HCT116 (cell line): ENCODE measurements around the gene TAS2R60. TPM values are rescaled to one million over a fixed set of nuclear protein-coding genes. Genes with fewer than 3 reads are reported as not detected.

Experiments used
- ATAC-seq: fragments of 200-7000 bp; cut with Tn5 transposase; 2 replicates; pipeline ENCODE4 v1.9.1; 2020; ENCODE audit warnings: mild to moderate bottlenecking, moderate library complexity
- BruUV-seq: library from RNA; stranded (reverse); fragments of 400-500 nt; replicated peaks from 2 replicates; lab custom pipeline; 2021; lab: Mats Ljungman, UMichigan
- CTCF ChIA-PET: fragments of 300-600 bp; sonication (Branson Sonifier 250); formaldehyde crosslinking; loops from one replicate; lab custom pipeline; 2021; ENCODE audit warnings: antibody characterized with exemption; lab: Charles Lee
- POLR2A ChIA-PET: fragments of 300-600, 350-600 bp; sonication (Branson Sonifier 250); formaldehyde crosslinking; loops from one replicate; lab custom pipeline; 2021; ENCODE audit warnings: antibody characterized with exemption; lab: Charles Lee
- RAD21 ChIA-PET, 2 experiments: fragments of 300-600 bp; sonication (Branson Sonifier 250); formaldehyde crosslinking; loops; one replicate each; lab custom pipeline; 2023; ENCODE audit warnings: low total read pairs in 2 of 2; ENCODE audit not compliant: uncharacterized antibody in 2 of 2, unreplicated experiment in 2 of 2, low non-redundant PET in 1 of 2; lab: Charles Lee
- DNase-seq: peaks from one replicate; pipeline ENCODE4 v3.0.0-alpha.2; 2010; ENCODE audit warnings: low read depth, low spot score
- H2AFZ ChIP-seq: fragments of 200-600 bp; shearing (Covaris generic), sonication (generic); 2 replicates; pipeline ENCODE4 v1.6.1; 2017; ENCODE audit warnings: low read depth, mixed run types, mixed read lengths, antibody characterized with exemption, low read length; ENCODE audit not compliant: poor library complexity, severe bottlenecking
- H3K27ac ChIP-seq: 2 replicates; pipeline ENCODE4 v1.5.1; 2012; ENCODE audit warnings: low read depth, low read length
- H3K27me3 ChIP-seq: fragments of 200-600 bp; sonication (generic); 2 replicates; pipeline ENCODE4 v1.6.1; 2016; ENCODE audit warnings: mixed run types, low read length, mixed read lengths; ENCODE audit not compliant: insufficient read depth
- H3K36me3 ChIP-seq, 2 experiments: fragments of 200-500 bp in 1 of 2; fragments of 200-600 bp in 1 of 2; sonication (Bioruptor generic) in 1 of 2; sonication (generic) in 1 of 2; 2 replicates each; pipeline versions ENCODE4 v1.5.1 to v1.6.1; 2014 to 2016; ENCODE audit warnings: low read length in 2 of 2, inconsistent platforms in 1 of 2, mixed read lengths in 1 of 2, mixed run types in 1 of 2; ENCODE audit not compliant: insufficient read depth in 2 of 2, control insufficient read depth in 1 of 2
- H3K4me1 ChIP-seq, 2 experiments: fragments of 200-600 bp in 1 of 2; sonication (generic) in 1 of 2; 2 replicates each; pipeline versions ENCODE4 v1.5.1 to v1.6.1; 2012 to 2017; ENCODE audit warnings: low read length in 2 of 2, inconsistent platforms in 1 of 2, mild to moderate bottlenecking in 1 of 2, mixed read lengths in 1 of 2, mixed run types in 1 of 2, moderate library complexity in 1 of 2; ENCODE audit not compliant: insufficient read depth in 2 of 2, control insufficient read depth in 1 of 2
- H3K4me2 ChIP-seq: fragments of 200-600 bp; sonication (generic); 2 replicates; pipeline ENCODE4 v1.6.1; 2017; ENCODE audit warnings: mixed run types, low read length, mixed read lengths
- H3K4me3 ChIP-seq, 2 experiments: fragments of 200-600 bp in 1 of 2; sonication (generic) in 1 of 2; replicated peaks in 1 of 2; 2 replicates each; pipeline ENCODE4 v1.5.1; 2011 to 2016; ENCODE audit warnings: low read length in 2 of 2, control low read depth in 1 of 2, low read depth in 1 of 2, mild to moderate bottlenecking in 1 of 2, mixed read lengths in 1 of 2, mixed run types in 1 of 2
- H3K79me2 ChIP-seq: fragments of 200-600 bp; sonication (generic); 2 replicates; pipeline ENCODE4 v1.6.1; 2017; ENCODE audit warnings: mild to moderate bottlenecking, mixed run types, low read length, moderate library complexity, mixed read lengths; ENCODE audit not compliant: insufficient read depth
- H3K9ac ChIP-seq: fragments of 200-600 bp; sonication (generic); 2 replicates; pipeline ENCODE4 v1.6.1; 2016; ENCODE audit warnings: low read length, mixed read lengths
- H3K9me2 ChIP-seq: fragments of 200-600 bp; sonication (generic), shearing (Covaris generic); 2 replicates; pipeline ENCODE4 v1.6.1; 2017; ENCODE audit warnings: mixed run types, mild to moderate bottlenecking, moderate library complexity; ENCODE audit not compliant: insufficient read depth
- H3K9me3 ChIP-seq, 2 experiments: fragments of 200-500 bp in 1 of 2; fragments of 200-600 bp in 1 of 2; sonication (Bioruptor generic) in 1 of 2; sonication (generic) in 1 of 2; 2 replicates each; pipeline ENCODE4 v1.6.1; 2014 to 2017; ENCODE audit warnings: low read length in 2 of 2, mixed read lengths in 2 of 2, inconsistent platforms in 1 of 2, low read depth in 1 of 2, mild to moderate bottlenecking in 1 of 2, mixed run types in 1 of 2, moderate library complexity in 1 of 2; ENCODE audit not compliant: control insufficient read depth in 1 of 2, insufficient read depth in 1 of 2
- H4K20me1 ChIP-seq: fragments of 200-600 bp; sonication (generic), shearing (Covaris generic); 2 replicates; pipeline ENCODE4 v1.6.1; 2017; ENCODE audit warnings: mixed run types, mild to moderate bottlenecking, moderate library complexity; ENCODE audit not compliant: insufficient read depth
- CBX3 ChIP-seq: IDR thresholded peaks from 2 replicates; pipeline ENCODE4 v1.6.1; 2012; ENCODE audit warnings: low read depth
- CTCF ChIP-seq, 3 experiments: fragments of 200-600 bp in 1 of 3; sonication (generic) in 1 of 3; IDR thresholded peaks in 2 of 3; conservative IDR thresholded peaks in 1 of 3; 2 replicates each; pipeline ENCODE4 v1.5.1; 2012 to 2017; ENCODE audit warnings: low read depth in 2 of 3, low read length in 2 of 3, antibody characterized with exemption in 1 of 3, borderline replicate concordance in 1 of 3, control low read depth in 1 of 3, mild to moderate bottlenecking in 1 of 3, mixed read lengths in 1 of 3, mixed run types in 1 of 3, moderate library complexity in 1 of 3; ENCODE audit not compliant: insufficient read depth in 1 of 3
- ELF1 ChIP-seq: IDR thresholded peaks from 2 replicates; pipeline ENCODE4 v1.6.1; 2012; ENCODE audit warnings: low read depth, borderline replicate concordance
- EZH2 ChIP-seq: fragments of 200-600 bp; sonication (generic); IDR thresholded peaks from 2 replicates; pipeline ENCODE4 v1.6.1; 2017; ENCODE audit warnings: antibody characterized with exemption, mixed run types
- FOSL1 ChIP-seq: IDR thresholded peaks from 2 replicates; pipeline ENCODE4 v1.6.1; 2012; ENCODE audit warnings: low read depth
- JUND ChIP-seq: IDR thresholded peaks from 2 replicates; pipeline ENCODE4 v1.6.1; 2012
- POLR2A ChIP-seq: IDR thresholded peaks from 2 replicates; pipeline ENCODE4 v1.7.0; 2011; ENCODE audit warnings: borderline replicate concordance; ENCODE audit not compliant: insufficient read depth, insufficient read length; ENCODE audit errors: extremely low read depth
- POLR2AphosphoS5 ChIP-seq: IDR thresholded peaks from 2 replicates; pipeline ENCODE4 v1.6.1; 2011; ENCODE audit warnings: mild to moderate bottlenecking, low read depth, low read length, moderate library complexity
- RAD21 ChIP-seq: IDR thresholded peaks from 2 replicates; pipeline ENCODE4 v1.6.1; 2012; ENCODE audit warnings: low read depth, mild to moderate bottlenecking
- REST ChIP-seq: IDR thresholded peaks from 2 replicates; pipeline ENCODE4 v1.6.1; 2012; ENCODE audit warnings: low read depth
- SIN3A ChIP-seq: IDR thresholded peaks from 2 replicates; pipeline ENCODE4 v1.6.1; 2012; ENCODE audit warnings: low read depth
- SP1 ChIP-seq: IDR thresholded peaks from 2 replicates; pipeline ENCODE4 v1.6.1; 2012; ENCODE audit warnings: low read depth
- SRF ChIP-seq: IDR thresholded peaks from 2 replicates; pipeline ENCODE4 v1.6.1; 2012; ENCODE audit warnings: low read depth
- TCF7L2 ChIP-seq: IDR thresholded peaks from 2 replicates; pipeline ENCODE4 v1.7.0; 2011; ENCODE audit warnings: borderline replicate concordance, inconsistent platforms; ENCODE audit not compliant: insufficient read depth, insufficient read length; ENCODE audit errors: extremely low read depth
- YY1 ChIP-seq: IDR thresholded peaks from 2 replicates; pipeline ENCODE4 v1.6.1; 2011; ENCODE audit warnings: low read length, low read depth, moderate library complexity, mild to moderate bottlenecking; ENCODE audit not compliant: insufficient replicate concordance; ENCODE audit errors: extremely low read depth
- ZBTB33 ChIP-seq: IDR thresholded peaks from 2 replicates; pipeline ENCODE4 v1.6.1; 2011; ENCODE audit warnings: mild to moderate bottlenecking, low read length, moderate library complexity; ENCODE audit not compliant: insufficient replicate concordance; ENCODE audit errors: extremely low read depth
- ZNF274 ChIP-seq: fragments of 200-500 bp; sonication (Bioruptor generic); IDR thresholded peaks from 2 replicates; pipeline ENCODE4 v1.6.1; 2014; ENCODE audit warnings: mild to moderate bottlenecking, low read depth, low read length, inconsistent platforms
- intact Hi-C: fragments of 100-400 bp; cut with micrococcal nuclease; formaldehyde crosslinking; loops from 2 replicates; pipeline ENCODE4 v1.10.0; 2022
- total RNA-seq: library from RNA; stranded (reverse); gene quantifications from one replicate; pipeline ENCODE4 v1.2.1, GENCODE V29; 2021; ENCODE audit not compliant: unreplicated experiment
- TF ChIP-seq, protein P1 (sequence below): IDR thresholded peaks from 2 replicates; pipeline ENCODE4 v1.6.1; 2012
- TF ChIP-seq, protein P2 (sequence below): IDR thresholded peaks from 2 replicates; pipeline ENCODE4 v1.6.1; 2012

TAS2R60 gene
- total RNA-seq, 1 experiment from 2014 or later = not detected

- H3K9ac ChIP-seq = no peak overlapping the region
- H3K27me3 ChIP-seq = no peaks in the 10 kb centered on the region
- ChIA-PET POLR2A (no interaction called here), RAD21 (no interaction called here), CTCF (no interaction called here)
- intact Hi-C loops = no loop called here
- no peaks in the 10 kb centered on the region for H3K79me2 ChIP-seq
- no peaks in the 10 kb centered on the region for H4K20me1 ChIP-seq
- H3K9me2 ChIP-seq = no peaks in the 10 kb centered on the region
- H2AFZ ChIP-seq = no peak overlapping the region
- DNase-seq (no peak), ATAC-seq (no peak)
- TF ChIP-seq REST (no peak), SIN3A (no peak), POLR2A (no peak), JUND (no peak), FOSL1 (no peak), CTCF (IDR thresholded peaks at IDR 0.05 in 2 of 3, conservative IDR thresholded peaks at IDR 0.05 in 1 of 3; ENCODE audit: borderline replicate concordance in 1 of 3, insufficient read depth in 1 of 3, low read depth in 2 of 3, low read length in 2 of 3) (no peak), ZNF274 (no peak), TCF7L2 (no peak), RAD21 (no peak), YY1 (no peak), SRF (no peak), SP1 (no peak), CBX3 (no peak), POLR2AphosphoS5 (no peak), ZBTB33 (no peak), EZH2 (no peak), ELF1 (no peak)
- TF ChIP-seq, protein P1, sequence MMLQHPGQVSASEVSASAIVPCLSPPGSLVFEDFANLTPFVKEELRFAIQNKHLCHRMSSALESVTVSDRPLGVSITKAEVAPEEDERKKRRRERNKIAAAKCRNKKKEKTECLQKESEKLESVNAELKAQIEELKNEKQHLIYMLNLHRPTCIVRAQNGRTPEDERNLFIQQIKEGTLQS = no peak
- TF ChIP-seq, protein P2, sequence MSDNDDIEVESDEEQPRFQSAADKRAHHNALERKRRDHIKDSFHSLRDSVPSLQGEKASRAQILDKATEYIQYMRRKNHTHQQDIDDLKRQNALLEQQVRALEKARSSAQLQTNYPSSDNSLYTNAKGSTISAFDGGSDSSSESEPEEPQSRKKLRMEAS = no peak
- BruUV-seq = no TSS peak
- no peak overlapping the region for H3K27ac ChIP-seq
- H3K4me1 ChIP-seq = no peaks in the 10 kb centered on the region
- no peak overlapping the region for H3K4me3 ChIP-seq
- H3K4me2 ChIP-seq = no peak overlapping the region
- H3K9me3 ChIP-seq = no peaks in the 10 kb centered on the region
- peaks cover 11 to 15% of the 10 kb centered on the region in 2 experiments; a peak in 3 of 4 replicates for H3K36me3 ChIP-seq
Observed at GRCh38 chr7:143394777-143395176, 48.5 kb upstream of the TAS2R60 start.
